GM12878 (cell line): ENCODE measurements around the gene CCDC15.

Source experiments
- ASH2L ChIP-seq: fragments of 300-600, 200-600 bp; sonication (generic); IDR thresholded peaks from 2 replicates; pipeline ENCODE4 v1.6.1; 2017; ENCODE audit warnings: low read depth, mild to moderate bottlenecking, borderline replicate concordance
- ATF7 ChIP-seq: fragments of 450-650 bp; IDR thresholded peaks from 2 replicates; pipeline ENCODE4 v1.6.1; 2016; ENCODE audit warnings: low read depth, mild to moderate bottlenecking
- CTCF ChIP-seq, 3 experiments: IDR thresholded peaks in 2 of 3; conservative IDR thresholded peaks in 1 of 3; 2 replicates each; pipeline ENCODE4 v1.5.1; 2011; ENCODE audit warnings: low read depth in 3 of 3, low read length in 3 of 3, mild to moderate bottlenecking in 3 of 3, control low read depth in 2 of 3, moderate library complexity in 2 of 3, inconsistent platforms in 1 of 3, mixed read lengths in 1 of 3; ENCODE audit not compliant: control insufficient read depth in 2 of 3, insufficient read depth in 1 of 3; ENCODE audit errors: extremely low read depth in 1 of 3
- EGR1 ChIP-seq, 2 experiments: IDR thresholded peaks; 1 replicate in 1 of 2; 2 replicates in 1 of 2; pipeline ENCODE4 v1.6.1; 2011 to 2012; ENCODE audit warnings: low read depth in 2 of 2, low read length in 2 of 2, borderline replicate concordance in 1 of 2, mild to moderate bottlenecking in 1 of 2, moderate library complexity in 1 of 2
- EP300 ChIP-seq, 2 experiments: fragments of 150-350 bp in 1 of 2; IDR thresholded peaks; 2 replicates each; pipeline ENCODE4 v1.6.1; 2011 to 2012; ENCODE audit warnings: low read depth in 2 of 2, low read length in 2 of 2, borderline replicate concordance in 1 of 2, improper control_type of control experiment in 1 of 2, inconsistent platforms in 1 of 2; ENCODE audit not compliant: control insufficient read depth in 1 of 2
- EZH2 ChIP-seq: IDR thresholded peaks from 2 replicates; pipeline ENCODE4 v1.6.1; 2012; ENCODE audit warnings: low read depth, mild to moderate bottlenecking, control low read depth, inconsistent platforms, low read length, borderline replicate concordance; ENCODE audit not compliant: control insufficient read depth
- NR2F1 ChIP-seq: fragments of 450-650 bp; conservative IDR thresholded peaks from 2 replicates; pipeline ENCODE4 v1.6.1; 2017; ENCODE audit warnings: mild to moderate bottlenecking
- POLR2A ChIP-seq: IDR thresholded peaks from 2 replicates; pipeline ENCODE4 v1.6.1; 2011; ENCODE audit warnings: low read depth, mild to moderate bottlenecking, low read length
- RELA ChIP-seq: fragments of 450-650 bp; IDR thresholded peaks from 2 replicates; pipeline ENCODE4 v1.8.0; 2014; ENCODE audit warnings: borderline replicate concordance; ENCODE audit not compliant: partially characterized antibody
- TF ChIP-seq, protein P1 (sequence below): fragments of 450-650 bp; formaldehyde crosslinking; IDR thresholded peaks from 2 replicates; pipeline ENCODE4 v1.5.0; 2022; ENCODE audit warnings: mild to moderate bottlenecking, missing genetic modification characterization
- TF ChIP-seq, protein P2 (sequence below): fragments of 450-650 bp; IDR thresholded peaks from 2 replicates; pipeline ENCODE4 v1.6.1; 2018; ENCODE audit warnings: borderline replicate concordance, mild to moderate bottlenecking; ENCODE audit not compliant: partially characterized antibody

GRCh38 chr11:125068368-125068767 lies 114.4 kb downstream of the CCDC15 start:
- TF ChIP-seq CTCF (IDR thresholded peaks at IDR 0.05 in 2 of 3, conservative IDR thresholded peaks at IDR 0.05 in 1 of 3; ENCODE audit: control insufficient read depth in 2 of 3, extremely low read depth in 1 of 3, insufficient read depth in 1 of 3, low read depth in 3 of 3, low read length in 3 of 3) (no peak), RELA (no peak), ASH2L (no peak), EZH2 (no peak), EGR1 (IDR thresholded peaks at IDR 0.05; ENCODE audit: borderline replicate concordance in 1 of 2, low read depth in 2 of 2, low read length in 2 of 2) (no peak), EP300 (IDR thresholded peaks at IDR 0.05; ENCODE audit: borderline replicate concordance in 1 of 2, control insufficient read depth in 1 of 2, low read depth in 2 of 2, low read length in 2 of 2) (no peak), ATF7 (no peak), NR2F1 (no peak), POLR2A (no peak)
- TF ChIP-seq, protein P1, sequence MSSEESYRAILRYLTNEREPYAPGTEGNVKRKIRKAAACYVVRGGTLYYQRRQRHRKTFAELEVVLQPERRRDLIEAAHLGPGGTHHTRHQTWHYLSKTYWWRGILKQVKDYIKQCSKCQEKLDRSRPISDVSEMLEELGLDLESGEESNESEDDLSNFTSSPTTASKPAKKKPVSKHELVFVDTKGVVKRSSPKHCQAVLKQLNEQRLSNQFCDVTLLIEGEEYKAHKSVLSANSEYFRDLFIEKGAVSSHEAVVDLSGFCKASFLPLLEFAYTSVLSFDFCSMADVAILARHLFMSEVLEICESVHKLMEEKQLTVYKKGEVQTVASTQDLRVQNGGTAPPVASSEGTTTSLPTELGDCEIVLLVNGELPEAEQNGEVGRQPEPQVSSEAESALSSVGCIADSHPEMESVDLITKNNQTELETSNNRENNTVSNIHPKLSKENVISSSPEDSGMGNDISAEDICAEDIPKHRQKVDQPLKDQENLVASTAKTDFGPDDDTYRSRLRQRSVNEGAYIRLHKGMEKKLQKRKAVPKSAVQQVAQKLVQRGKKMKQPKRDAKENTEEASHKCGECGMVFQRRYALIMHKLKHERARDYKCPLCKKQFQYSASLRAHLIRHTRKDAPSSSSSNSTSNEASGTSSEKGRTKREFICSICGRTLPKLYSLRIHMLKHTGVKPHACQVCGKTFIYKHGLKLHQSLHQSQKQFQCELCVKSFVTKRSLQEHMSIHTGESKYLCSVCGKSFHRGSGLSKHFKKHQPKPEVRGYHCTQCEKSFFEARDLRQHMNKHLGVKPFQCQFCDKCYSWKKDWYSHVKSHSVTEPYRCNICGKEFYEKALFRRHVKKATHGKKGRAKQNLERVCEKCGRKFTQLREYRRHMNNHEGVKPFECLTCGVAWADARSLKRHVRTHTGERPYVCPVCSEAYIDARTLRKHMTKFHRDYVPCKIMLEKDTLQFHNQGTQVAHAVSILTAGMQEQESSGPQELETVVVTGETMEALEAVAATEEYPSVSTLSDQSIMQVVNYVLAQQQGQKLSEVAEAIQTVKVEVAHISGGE (CRISPR knock-in tag) = no peak
- TF ChIP-seq, protein P2, sequence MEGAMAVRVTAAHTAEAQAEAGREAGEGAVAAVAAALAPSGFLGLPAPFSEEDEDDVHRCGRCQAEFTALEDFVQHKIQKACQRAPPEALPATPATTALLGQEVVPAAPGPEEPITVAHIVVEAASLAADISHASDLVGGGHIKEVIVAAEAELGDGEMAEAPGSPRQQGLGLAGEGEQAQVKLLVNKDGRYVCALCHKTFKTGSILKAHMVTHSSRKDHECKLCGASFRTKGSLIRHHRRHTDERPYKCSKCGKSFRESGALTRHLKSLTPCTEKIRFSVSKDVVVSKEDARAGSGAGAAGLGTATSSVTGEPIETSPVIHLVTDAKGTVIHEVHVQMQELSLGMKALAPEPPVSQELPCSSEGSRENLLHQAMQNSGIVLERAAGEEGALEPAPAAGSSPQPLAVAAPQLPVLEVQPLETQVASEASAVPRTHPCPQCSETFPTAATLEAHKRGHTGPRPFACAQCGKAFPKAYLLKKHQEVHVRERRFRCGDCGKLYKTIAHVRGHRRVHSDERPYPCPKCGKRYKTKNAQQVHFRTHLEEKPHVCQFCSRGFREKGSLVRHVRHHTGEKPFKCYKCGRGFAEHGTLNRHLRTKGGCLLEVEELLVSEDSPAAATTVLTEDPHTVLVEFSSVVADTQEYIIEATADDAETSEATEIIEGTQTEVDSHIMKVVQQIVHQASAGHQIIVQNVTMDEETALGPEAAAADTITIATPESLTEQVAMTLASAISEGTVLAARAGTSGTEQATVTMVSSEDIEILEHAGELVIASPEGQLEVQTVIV = no peak
